Gastrocnemius medialis (tissue), 4 donors: Measurements from ENCODE around the gene CEBPG. TPM values are rescaled to one million over a fixed set of nuclear protein-coding genes. Genes with fewer than 3 reads are reported as not detected.

Experiments
- ATAC-seq, 2 donors: fragments of 150-250 bp; one replicate each; pipeline ENCODE4 v1.9.1; 2016
- DNase-seq, 2 donors: peaks; one replicate each; pipeline ENCODE4 v3.0.0-alpha.2; 2019
- H3K27ac ChIP-seq, 4 donors: fragments of 200-600 bp; sonication (generic); 1 replicate in 1 of 4; 2 replicates in 3 of 4; pipeline ENCODE4 v1.5.1; 2016 to 2018; ENCODE audit warnings: mild to moderate bottlenecking in 2 of 4, moderate library complexity in 1 of 4
- H3K27me3 ChIP-seq, 3 donors: fragments of 200-600 bp; sonication (generic) in 2 of 3; 1 replicate in 1 of 3; 2 replicates in 2 of 3; pipeline versions ENCODE4 v1.5.1 to v1.6.0; 2016 to 2019; ENCODE audit warnings: mild to moderate bottlenecking in 1 of 3, moderate library complexity in 1 of 3
- H3K36me3 ChIP-seq, 2 donors: fragments of 200-600 bp; sonication (generic) in 1 of 2; one replicate each; pipeline ENCODE4 v1.5.1; 2017 to 2018
- H3K4me1 ChIP-seq, 2 donors: fragments of 200-600 bp; sonication (generic) in 1 of 2; one replicate each; pipeline ENCODE4 v1.5.1; 2016 to 2017; ENCODE audit warnings: mild to moderate bottlenecking in 2 of 2
- H3K4me3 ChIP-seq, 4 donors: fragments of 200-600 bp; sonication (generic) in 3 of 4; 1 replicate in 1 of 4; 2 replicates in 3 of 4; pipeline ENCODE4 v1.5.1; 2016 to 2019; ENCODE audit warnings: mild to moderate bottlenecking in 2 of 4
- H3K9me3 ChIP-seq, 3 donors: fragments of 200-600 bp; sonication (generic) in 2 of 3; 1 replicate in 1 of 3; 2 replicates in 2 of 3; pipeline ENCODE4 v1.5.1; 2016 to 2019
- POLR2A ChIP-seq, 2 donors: fragments of 450-650 bp; IDR thresholded peaks; one replicate each; pipeline ENCODE4 v1.6.1; 2017; ENCODE audit warnings: antibody characterized with exemption in 2 of 2, mild to moderate bottlenecking in 2 of 2, moderate library complexity in 2 of 2
- in situ Hi-C, 4 donors: fragments of 200-750 bp; cut with MboI; loops; one replicate each; pipeline versions ENCODE4 v1.15.0 to v1.8.0; 2017; ENCODE audit warnings: low sequenced_read_pairs in 4 of 4
- intact Hi-C: fragments of 100-400 bp; cut with DNase I; formaldehyde crosslinking; loops from one replicate; pipeline ENCODE4 v1.15.1; 2023; ENCODE audit warnings: low total_unique reads
- total RNA-seq, 4 donors: library from RNA; depleted of rRNA; stranded (reverse); fragments of >200 nt; gene quantifications; one replicate each; pipeline versions ENCODE4 v1.1.0 to v1.2.3, GENCODE V29; 2016
- TF ChIP-seq, protein P1 (sequence below), 5 experiments: fragments of 450-650 bp in 3 of 5; fragments of 200-600 bp in 2 of 5; sonication (generic) in 2 of 5; IDR thresholded peaks in 4 of 5; conservative IDR thresholded peaks in 1 of 5; 1 replicate in 4 of 5; 2 replicates in 1 of 5; pipeline ENCODE4 v1.5.1; 2016 to 2019; ENCODE audit warnings: antibody characterized with exemption in 5 of 5, mild to moderate bottlenecking in 3 of 5, moderate library complexity in 3 of 5

CEBPG gene
- total RNA-seq, 4 donors from 2014 or later: 44.2 to 50.1 (median 46.1) TPM

DNA sequence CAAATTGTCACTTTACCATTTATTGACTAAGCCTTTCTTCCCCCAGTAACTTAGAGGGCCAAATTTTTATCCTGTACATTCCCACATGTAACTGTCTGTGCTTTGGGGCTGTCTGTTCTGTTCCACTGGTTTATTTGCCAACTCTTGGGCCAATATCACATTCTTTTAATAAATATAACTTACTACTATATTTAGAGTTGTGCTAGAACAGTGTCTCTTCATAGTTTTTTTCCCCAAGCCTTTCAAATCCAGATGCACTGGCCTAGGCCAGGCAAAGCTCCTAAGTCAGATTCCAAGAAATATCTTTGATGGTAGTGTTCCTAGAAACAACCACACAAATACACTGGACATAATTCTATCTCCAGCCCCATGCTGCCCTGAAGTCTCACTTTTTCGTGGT lies 16.0 kb upstream of the CEBPG start:
- no peaks in the 10 kb centered on the region for H3K27me3 ChIP-seq

DNA sequence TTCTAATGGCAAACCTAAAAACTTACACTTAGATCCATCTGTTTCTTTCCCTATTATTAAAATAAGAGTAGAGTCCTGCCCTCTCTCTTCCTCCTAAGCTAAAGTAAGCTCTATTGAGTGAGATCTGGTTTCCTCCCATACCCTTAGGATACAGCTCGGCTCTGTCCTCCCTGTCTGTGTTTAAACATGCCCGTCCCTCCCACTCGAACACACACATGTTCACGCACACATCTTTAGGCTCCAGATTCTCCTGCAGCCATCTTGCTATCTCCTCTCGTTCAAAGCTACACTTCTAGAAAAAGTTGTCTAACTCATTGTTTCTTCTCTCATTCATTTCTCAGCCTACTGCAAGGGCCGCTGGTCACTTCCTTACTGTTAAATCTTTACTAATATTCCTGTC lies 15.1 kb upstream of the CEBPG start:
- H3K27me3 ChIP-seq: no peaks in the 10 kb centered on the region
- H3K36me3 ChIP-seq: no peaks in the 10 kb centered on the region
- no peaks in the 10 kb centered on the region for H3K9me3 ChIP-seq
- no peak overlapping the region for H3K4me3 ChIP-seq
- DNase-seq (no peak), ATAC-seq (no peak)
- no peaks in the 10 kb centered on the region for H3K4me1 ChIP-seq
- intact Hi-C loops: no loop called here
- in situ Hi-C loops: no loop called here
- TF ChIP-seq, protein P1, sequence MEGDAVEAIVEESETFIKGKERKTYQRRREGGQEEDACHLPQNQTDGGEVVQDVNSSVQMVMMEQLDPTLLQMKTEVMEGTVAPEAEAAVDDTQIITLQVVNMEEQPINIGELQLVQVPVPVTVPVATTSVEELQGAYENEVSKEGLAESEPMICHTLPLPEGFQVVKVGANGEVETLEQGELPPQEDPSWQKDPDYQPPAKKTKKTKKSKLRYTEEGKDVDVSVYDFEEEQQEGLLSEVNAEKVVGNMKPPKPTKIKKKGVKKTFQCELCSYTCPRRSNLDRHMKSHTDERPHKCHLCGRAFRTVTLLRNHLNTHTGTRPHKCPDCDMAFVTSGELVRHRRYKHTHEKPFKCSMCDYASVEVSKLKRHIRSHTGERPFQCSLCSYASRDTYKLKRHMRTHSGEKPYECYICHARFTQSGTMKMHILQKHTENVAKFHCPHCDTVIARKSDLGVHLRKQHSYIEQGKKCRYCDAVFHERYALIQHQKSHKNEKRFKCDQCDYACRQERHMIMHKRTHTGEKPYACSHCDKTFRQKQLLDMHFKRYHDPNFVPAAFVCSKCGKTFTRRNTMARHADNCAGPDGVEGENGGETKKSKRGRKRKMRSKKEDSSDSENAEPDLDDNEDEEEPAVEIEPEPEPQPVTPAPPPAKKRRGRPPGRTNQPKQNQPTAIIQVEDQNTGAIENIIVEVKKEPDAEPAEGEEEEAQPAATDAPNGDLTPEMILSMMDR (IDR thresholded peaks at IDR 0.05 in 4 of 5, conservative IDR thresholded peaks at IDR 0.05 in 1 of 5): no peak
- no peak for TF ChIP-seq POLR2A (IDR thresholded peaks at IDR 0.05)
- no peak overlapping the region for H3K27ac ChIP-seq

More for the DNA sequence above, 16.0 kb upstream of the CEBPG start:
- Histone ChIP-seq H3K9me3 (no peaks in the 10 kb centered on the region), H3K36me3 (no peaks in the 10 kb centered on the region), H3K27ac (no peak overlapping the region), H3K4me3 (no peak overlapping the region), H3K4me1 (no peaks in the 10 kb centered on the region)
- TF ChIP-seq, protein P1 (IDR thresholded peaks at IDR 0.05 in 4 of 5, conservative IDR thresholded peaks at IDR 0.05 in 1 of 5): no peak
- TF ChIP-seq POLR2A (IDR thresholded peaks at IDR 0.05): no peak
- in situ Hi-C loops: no loop called here
- intact Hi-C loops: no loop called here
- no peak for ATAC-seq
- DNase-seq: no peak

DNA sequence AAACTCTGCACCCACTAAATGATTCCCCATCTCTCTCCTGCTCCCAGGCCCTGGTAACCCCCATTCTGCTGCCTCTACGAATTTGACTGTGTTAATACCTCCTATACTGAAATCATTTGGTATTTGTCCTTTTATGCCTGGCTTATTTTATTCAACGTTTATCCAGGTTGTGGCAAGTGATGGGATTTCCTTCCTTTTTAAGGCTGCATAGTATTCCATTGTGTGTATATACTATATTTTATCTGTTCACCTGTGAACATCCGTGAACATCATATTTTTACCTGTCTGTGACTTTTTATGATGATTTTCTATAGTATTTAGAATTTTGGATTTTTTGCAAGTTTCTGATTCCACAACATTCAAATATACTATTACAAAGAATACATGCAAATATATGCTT lies 13.9 kb upstream of the CEBPG start:
- Histone ChIP-seq H3K27ac (no peak overlapping the region), H3K4me3 (no peak overlapping the region), H3K36me3 (no peaks in the 10 kb centered on the region), H3K4me1 (no peaks in the 10 kb centered on the region), H3K9me3 (no peaks in the 10 kb centered on the region), H3K27me3 (no peaks in the 10 kb centered on the region)
- TF ChIP-seq, protein P1 (IDR thresholded peaks at IDR 0.05 in 4 of 5, conservative IDR thresholded peaks at IDR 0.05 in 1 of 5): no peak
- no peak for TF ChIP-seq POLR2A (IDR thresholded peaks at IDR 0.05)
- no peak for ATAC-seq
- in situ Hi-C loops: no loop called here
- no peak for DNase-seq
- intact Hi-C loops: no loop called here

DNA sequence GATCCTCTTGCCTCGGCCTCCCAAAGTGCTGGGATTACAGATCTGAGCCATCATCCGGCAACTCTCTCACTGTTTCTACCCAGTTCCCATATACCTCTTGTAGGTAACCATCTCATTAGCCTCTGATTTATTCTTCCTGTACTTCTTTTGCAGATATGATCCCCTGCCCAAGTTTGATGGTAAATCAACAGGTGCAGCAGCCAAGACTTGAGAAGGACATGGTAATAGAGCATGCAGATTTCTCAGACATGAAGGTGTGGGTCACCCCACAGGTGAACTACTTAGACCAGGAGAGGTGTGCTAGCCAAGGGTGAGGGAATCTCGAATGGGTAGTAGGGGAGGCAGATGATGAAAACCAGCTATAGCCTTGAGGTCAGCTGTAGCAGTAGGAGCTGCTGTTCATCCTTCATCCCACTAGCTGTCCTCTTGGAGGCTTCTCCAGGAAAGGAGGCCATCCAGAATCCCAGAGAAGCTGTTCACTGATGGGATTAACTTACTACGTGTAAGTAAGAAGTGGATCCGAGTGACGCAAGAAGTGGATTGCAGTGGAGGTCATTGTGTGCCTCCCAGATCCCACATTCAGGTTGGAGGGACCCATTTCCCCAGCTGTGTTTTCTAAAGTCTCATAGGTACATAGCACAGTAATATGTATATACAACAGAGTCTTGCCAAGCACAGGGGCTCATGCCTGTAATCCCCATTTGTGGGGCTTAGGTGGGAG lies 10.8 kb upstream of the CEBPG start:
- ATAC-seq: no peak
- no peaks in the 10 kb centered on the region for H3K27me3 ChIP-seq
- no peak overlapping the region for H3K27ac ChIP-seq
- intact Hi-C loops: no loop called here
- no peaks in the 10 kb centered on the region for H3K4me1 ChIP-seq
- in situ Hi-C loops: no loop called here
- no peak overlapping the region for H3K4me3 ChIP-seq
- no peak for DNase-seq
- no peak for TF ChIP-seq POLR2A (IDR thresholded peaks at IDR 0.05)
- TF ChIP-seq, protein P1 (IDR thresholded peaks at IDR 0.05 in 4 of 5, conservative IDR thresholded peaks at IDR 0.05 in 1 of 5): no peak
- no peaks in the 10 kb centered on the region for H3K9me3 ChIP-seq
- no peaks in the 10 kb centered on the region for H3K36me3 ChIP-seq

DNA sequence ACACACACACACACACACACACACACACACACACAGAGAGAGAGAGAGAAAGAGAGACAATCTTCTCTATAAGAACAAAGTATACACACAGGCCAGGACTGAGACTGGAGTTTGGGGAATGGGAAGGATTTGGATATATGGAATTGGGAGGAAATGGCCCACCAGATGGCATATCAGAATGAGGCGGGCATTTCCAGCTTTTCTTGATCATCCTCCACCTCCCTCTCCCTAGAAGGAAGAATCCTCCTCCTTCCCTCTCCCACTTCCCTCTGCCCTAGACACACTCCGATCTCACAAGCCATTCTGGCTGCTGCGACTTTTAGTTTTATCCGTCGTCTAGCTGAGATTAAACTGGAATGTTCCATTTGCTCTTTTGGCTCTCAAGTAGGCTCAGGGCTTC lies 10.0 kb upstream of the CEBPG start:
- H3K4me3 ChIP-seq: no peak overlapping the region
- intact Hi-C loops: no loop called here
- no peak for DNase-seq
- no peaks in the 10 kb centered on the region for H3K9me3 ChIP-seq
- H3K36me3 ChIP-seq: no peaks in the 10 kb centered on the region
- H3K27me3 ChIP-seq: no peaks in the 10 kb centered on the region
- H3K4me1 ChIP-seq: no peaks in the 10 kb centered on the region
- TF ChIP-seq, protein P1 (IDR thresholded peaks at IDR 0.05 in 4 of 5, conservative IDR thresholded peaks at IDR 0.05 in 1 of 5): no peak
- no peak for TF ChIP-seq POLR2A (IDR thresholded peaks at IDR 0.05)
- in situ Hi-C loops: no loop called here
- ATAC-seq: no peak
- H3K27ac ChIP-seq: no peak overlapping the region
